Retinal pigment epithelial cell (primary cell): ENCODE measurements around the gene FTL.

Experiments used
- DNase-seq: peaks from one replicate; pipeline ENCODE4 v3.0.0-alpha.2; 2010; ENCODE audit warnings: low read depth
- H3K4me3 ChIP-seq: 2 replicates; pipeline ENCODE4 v1.5.1; 2011; ENCODE audit warnings: mild to moderate bottlenecking, low read length, control low read depth, moderate library complexity
- TF ChIP-seq, protein P1 (sequence below): conservative IDR thresholded peaks from 2 replicates; pipeline ENCODE4 v1.5.1; 2011; ENCODE audit warnings: low read depth, low read length, control low read depth, inconsistent platforms

Gene FTL

DNA sequence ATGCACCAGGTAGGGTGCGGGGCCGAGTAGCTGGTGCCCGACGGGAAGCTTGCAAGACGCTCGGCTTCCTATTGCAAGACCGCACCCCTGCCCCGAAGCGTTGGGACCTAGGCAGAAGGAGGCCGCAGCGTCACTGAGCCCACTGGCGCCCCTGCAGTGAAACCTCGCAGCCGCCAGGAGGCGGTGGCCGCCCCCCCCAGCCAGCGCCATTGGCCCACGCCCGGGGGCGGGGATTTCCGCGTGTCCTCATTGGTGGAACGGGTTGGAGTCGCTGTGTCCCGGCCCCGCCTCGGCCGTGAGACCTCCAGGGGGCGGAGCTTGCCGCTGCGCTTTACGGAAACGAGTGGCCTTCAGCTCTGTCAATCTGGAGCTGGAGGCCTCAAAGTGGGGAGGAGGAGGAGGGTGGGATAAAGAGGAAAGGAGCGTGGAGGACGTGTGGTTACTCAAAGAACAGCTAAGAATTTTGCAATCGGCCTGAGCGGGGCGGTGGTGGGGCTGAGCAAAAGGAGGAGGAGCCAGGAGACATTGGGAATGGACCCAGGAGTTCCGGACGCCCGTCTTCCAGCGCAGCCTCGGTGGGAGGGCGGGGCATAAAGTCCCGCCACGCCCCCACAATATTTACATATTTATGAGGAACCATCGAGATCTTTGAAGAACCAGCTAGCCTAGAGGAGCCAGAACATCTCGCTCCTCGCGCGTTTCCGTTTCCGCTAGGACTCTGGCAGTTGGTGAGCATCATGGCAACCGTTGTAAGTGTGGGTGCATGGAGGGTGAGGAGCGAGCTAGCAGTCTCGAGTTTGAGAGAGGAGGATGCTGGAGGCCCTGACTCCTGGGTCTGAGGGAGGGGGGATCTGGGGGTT is 28.3 kb downstream of the FTL start, which contains the start of the genes GYS1 and RUVBL2:
TSS of gene GYS1 (minus strand) at position 135 of the 860 bp plus-strand sequence. CDS start 197 bp downstream, outside the sequence.
TSS of gene RUVBL2 (plus strand) at position 713 of the 860 bp plus-strand sequence. CDS start at position 738, 25 bp downstream.
- TF ChIP-seq, protein P1, sequence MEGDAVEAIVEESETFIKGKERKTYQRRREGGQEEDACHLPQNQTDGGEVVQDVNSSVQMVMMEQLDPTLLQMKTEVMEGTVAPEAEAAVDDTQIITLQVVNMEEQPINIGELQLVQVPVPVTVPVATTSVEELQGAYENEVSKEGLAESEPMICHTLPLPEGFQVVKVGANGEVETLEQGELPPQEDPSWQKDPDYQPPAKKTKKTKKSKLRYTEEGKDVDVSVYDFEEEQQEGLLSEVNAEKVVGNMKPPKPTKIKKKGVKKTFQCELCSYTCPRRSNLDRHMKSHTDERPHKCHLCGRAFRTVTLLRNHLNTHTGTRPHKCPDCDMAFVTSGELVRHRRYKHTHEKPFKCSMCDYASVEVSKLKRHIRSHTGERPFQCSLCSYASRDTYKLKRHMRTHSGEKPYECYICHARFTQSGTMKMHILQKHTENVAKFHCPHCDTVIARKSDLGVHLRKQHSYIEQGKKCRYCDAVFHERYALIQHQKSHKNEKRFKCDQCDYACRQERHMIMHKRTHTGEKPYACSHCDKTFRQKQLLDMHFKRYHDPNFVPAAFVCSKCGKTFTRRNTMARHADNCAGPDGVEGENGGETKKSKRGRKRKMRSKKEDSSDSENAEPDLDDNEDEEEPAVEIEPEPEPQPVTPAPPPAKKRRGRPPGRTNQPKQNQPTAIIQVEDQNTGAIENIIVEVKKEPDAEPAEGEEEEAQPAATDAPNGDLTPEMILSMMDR, result peak; percentile 84
- H3K4me3 ChIP-seq, result peak within 1 kb of the TSS; percentile 93
- peak; percentile 97 for DNase-seq

DNA sequence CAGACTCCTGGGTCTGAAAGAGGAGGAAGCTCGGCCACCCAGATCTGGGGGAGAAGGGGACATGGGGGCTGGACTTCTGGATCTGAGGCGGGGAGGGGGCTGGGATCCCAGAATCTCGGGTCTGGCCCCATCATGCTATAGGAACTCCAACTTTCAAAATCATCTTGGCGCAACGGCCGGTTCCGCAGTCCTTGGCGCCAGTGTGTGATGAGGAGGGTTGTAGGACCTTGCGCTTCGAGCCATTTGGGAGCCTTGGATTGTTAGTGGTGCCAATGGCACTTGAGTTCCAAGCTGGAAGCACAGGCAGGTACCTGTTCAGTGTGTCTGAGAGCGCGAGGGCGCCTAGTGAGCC is 28.9 kb downstream of the FTL start:
- peak overlapping the region; percentile 93 for H3K4me3 ChIP-seq
- TF ChIP-seq, protein P1, result no peak
- no peak for DNase-seq

DNA sequence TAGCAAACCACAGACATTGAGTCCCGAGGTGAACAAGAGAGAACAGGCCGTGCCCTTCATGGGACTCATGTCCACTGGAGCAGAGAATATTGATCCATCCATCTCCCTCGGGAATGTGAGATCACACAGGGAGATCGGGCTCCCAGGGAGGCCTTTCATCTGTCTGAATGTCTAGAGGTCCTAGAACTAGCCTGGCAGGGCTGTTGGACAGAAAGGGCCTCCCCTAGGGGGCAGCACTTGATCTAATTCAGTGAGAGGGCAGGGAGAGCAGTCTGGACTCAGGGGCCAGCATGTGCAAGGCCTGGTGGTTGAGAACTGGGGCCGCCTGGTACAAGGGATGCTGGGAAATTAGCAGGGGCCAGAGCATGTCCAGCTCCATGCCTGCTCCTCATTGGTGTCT is 32.9 kb downstream of the FTL start:
- DNase-seq, result no peak
- no peak overlapping the region for H3K4me3 ChIP-seq
- TF ChIP-seq, protein P1, result peak; percentile 71

DNA sequence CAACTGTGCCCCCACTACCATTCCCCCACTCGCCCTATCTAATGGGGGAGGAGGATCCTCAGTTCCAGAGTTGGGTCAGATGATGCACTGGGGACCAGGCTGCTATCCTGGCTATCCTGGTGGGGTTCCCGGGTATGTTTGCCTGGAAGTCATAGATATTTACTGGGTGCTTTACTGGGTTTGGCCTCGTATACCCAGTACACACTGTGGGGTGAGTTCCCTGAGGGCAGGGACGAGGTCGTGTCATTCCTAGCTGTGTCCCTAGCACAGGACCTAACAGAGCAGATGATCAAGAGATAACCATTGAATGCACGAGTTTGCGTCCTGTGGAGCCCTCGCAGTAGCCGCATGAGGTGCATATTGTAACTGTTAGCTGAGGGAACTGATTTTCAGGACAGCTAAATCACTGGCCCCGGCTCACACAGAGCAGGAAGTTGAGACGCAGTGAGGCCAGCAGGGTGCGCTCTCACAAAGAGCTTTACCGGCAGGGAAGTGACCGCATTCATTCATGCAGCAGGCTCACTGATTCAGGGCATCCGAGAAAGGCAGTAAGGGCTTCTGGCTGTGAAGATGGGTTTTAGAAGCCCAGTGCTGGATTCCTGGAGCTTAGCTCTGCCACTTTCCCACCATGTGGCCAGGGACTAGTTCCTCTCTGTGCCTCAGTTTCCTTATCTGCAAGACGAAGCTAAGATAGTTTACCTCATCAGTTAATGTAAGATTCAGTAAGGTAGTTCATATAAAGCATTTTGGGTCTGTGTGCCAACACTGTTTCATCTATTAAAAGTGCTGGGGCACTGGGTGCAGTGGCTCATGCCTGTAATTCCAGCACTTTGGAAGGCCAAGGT is 34.6 kb downstream of the FTL start:
- TF ChIP-seq, protein P1, result peak; percentile 86
- no peak overlapping the region for H3K4me3 ChIP-seq
- DNase-seq, result no peak

DNA sequence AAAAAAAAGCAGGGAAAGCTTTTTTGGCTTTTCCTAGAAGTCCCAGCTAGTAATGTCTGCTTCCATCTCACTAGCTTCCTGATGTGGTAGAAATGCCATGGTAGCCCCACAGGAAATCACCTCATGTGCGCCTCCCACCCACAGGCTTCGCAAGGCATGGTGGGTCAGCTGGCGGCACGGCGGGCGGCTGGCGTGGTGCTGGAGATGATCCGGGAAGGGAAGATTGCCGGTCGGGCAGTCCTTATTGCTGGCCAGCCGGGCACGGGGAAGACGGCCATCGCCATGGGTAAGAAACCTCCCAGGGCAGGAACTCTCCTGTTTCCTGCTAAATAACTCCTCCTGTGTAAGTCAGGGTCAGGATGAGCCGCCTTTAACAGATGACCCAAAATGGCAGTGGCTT is 39.0 kb downstream of the FTL start:
- TF ChIP-seq, protein P1, result no peak
- no peak for DNase-seq
- H3K4me3 ChIP-seq, result no peak overlapping the region

DNA sequence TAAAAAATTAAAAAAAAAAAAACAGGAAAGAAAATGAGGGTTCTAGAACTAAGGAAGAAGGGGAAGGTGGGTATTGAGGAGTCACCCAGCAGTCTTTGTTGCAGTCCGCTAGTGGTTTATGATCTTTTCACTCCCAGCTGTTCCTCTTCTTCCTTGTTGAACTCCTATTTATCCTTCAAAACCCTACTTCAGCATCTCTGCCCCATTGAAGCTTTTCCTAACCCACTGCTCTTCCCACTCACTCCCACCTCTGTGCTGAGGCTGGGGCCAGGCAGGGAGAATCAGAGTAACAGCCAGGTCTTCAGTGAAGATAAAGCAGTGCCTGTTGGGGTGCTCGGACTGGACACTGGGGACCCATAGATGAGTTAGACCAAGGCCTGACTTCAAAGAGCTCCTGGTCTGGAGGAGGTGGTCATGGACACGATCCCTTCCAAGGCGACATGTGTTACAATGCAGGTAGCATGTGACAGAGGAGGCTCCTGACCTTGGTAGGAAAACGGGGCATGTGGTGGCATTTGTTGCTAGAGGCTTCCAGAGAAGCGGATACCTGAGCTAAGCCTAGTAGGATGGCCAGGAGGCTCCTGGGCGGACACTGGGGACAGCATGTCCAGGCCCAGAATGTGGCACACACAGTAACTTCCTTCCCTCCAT is 40.0 kb downstream of the FTL start:
- DNase-seq, result no peak
- H3K4me3 ChIP-seq, result no peak overlapping the region
- TF ChIP-seq, protein P1, result no peak
